Posterior vena cava (tissue), 2 donors: Measurements from ENCODE around the gene MED13L. TPM values are rescaled to one million over a fixed set of nuclear protein-coding genes. Genes with fewer than 3 reads are reported as not detected.

Experiments
- DNase-seq: peaks from one replicate; pipeline ENCODE4 v3.0.0-alpha.2; 2020; ENCODE audit warnings: low spot score
- intact Hi-C, 2 donors: fragments of 100-400 bp; cut with DNase I; formaldehyde crosslinking; loops; one replicate each; pipeline versions ENCODE4 v1.14.1 to v1.14.2; 2022 to 2023
- total RNA-seq, 2 donors: library from RNA; stranded (reverse); fragmentation: NEBNext Ultra II Directional; extraction: Animal tissue kit (Norgen Biotek cat#: 25700); gene quantifications; one replicate each; pipeline ENCODE4 v1.2.1, GENCODE V29; 2021
- donor health status: DM: yes; HTN: yes; CAD: no.
- donor health status: DM: yes; HTN: yes; CAD: no.

MED13L gene
- total RNA-seq, 2 donors from 2014 or later = 133 to 176 TPM

DNA sequence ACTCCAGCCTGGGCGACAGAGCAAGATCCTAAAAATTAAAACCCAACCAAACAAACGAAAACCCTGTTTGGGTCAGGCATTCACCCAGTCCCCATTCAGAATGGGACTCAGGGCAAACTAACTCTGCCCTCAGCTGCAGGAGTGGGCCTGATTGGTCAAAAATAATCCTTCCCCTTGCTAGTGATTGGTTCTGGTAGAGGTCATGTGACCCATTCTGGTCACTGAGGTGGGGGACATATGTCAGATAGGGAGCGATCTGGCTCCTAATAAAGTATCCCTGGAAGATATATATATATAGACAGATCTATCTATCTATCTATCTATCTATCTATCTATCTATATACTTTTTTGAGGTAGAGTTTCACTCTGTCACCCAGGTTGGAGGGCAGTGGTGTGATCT lies 29.5 kb upstream of the MED13L start:
- DNase-seq = no peak
- intact Hi-C loops = no loop called here

DNA sequence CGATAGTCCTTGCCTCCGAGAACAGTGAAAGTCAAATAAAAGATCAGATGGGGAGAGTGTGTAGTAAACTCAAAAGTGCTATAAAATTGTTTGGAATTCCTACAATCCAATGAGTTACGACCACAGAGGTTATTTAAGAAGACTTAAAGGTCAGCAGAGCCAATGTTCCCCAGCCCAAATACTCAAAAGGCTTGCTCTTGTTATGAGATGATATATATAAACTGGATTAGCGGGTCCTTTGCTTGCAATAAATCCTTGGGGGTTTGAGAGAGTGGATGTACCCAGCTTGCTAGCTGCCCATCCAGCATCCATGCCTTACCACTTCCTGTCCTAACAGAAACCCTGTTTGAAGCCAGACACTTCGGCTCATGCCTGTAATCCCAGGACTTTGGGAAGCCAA lies 29.0 kb upstream of the MED13L start:
- no peak for DNase-seq
- intact Hi-C loops = no loop called here

DNA sequence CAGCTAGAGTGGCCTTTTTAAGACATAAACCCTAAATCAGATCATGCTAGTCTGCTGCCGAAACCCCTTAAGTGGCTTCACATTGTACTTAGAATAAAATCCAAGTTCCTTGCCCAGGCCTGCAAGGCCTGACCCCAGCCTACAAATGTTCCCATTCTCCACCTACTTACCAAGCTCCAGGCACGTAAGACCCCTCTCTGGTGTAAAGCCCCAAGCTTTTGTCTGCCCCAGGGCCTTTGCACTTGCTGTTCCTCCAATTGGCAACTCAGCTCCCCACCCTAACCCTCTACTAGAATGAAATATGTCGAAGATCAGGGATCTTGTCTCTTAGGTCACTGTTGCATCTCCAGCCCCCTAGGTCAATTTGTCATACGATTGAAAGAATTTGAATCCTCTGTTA lies 27.1 kb upstream of the MED13L start:
- intact Hi-C loops = no loop called here
- DNase-seq = no peak

DNA sequence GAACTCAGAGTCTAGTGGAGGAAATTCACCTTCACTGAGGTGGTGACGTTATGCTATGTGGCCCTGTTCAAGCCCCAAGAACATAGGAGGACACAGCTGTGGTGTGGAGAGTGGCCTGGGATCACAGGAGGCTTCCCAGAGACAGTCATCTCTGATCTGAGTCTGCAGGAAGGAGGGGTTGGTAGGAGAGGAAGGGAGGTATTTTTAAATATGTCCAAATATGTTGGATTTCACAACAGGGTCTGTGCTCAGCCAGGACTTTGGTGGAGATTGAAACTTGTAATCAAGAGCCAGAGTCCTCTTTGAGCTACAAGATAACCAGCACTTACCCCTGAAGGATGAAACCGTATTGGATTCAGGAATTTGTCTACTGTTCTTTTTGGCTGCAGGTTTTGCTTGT lies 26.4 kb upstream of the MED13L start:
- no peak for DNase-seq
- intact Hi-C loops = no loop called here

- intact Hi-C loops = no loop called here
- no peak for DNase-seq
Observed at GRCh38 chr12:116303066-116303465, 25.6 kb upstream of the MED13L start.

DNA sequence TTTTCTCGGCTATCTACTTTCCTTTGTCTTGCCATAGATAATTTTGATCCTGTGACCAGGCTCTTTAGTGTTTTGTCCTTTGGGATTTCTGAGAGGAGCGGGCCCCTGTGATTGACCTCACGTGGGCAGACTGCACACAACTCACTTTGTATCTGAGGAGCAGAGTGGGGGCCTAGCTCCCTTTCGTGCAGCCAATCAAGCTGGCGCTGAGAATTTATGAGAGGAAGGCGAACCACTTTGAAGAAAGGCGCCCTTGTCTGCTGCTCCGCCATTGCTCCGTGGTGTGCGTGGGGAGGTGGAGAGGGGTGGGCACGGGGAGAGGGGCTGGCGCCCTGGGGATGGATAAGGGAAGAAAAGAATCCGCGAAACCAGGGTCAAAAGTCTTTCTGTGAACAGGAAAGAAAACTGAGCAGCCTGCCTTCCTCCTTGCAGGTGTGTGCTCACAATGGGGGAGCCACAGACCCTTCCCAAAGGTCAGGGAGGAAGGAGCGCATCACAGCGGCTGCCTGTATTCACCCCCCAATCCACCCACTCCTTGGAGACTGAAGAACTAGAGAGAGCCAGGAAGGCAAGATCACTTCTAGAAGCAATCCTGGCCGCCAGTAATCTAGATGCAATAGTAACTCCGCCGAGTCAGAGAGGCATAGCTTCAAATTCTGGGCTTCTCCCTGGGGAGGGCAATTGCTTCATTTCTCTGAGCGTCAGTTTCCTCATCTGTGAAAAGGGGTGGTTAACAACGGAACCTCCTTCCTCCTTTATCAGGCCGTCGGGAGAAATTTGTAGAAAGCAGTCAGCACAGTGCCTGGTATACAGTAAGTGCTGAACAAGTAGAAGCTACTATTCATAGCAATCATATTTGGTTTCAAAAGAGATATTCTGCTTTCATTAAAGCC lies 24.9 kb upstream of the MED13L start:
- DNase-seq = no peak
- intact Hi-C loops = no loop called here

- intact Hi-C loops = no loop called here
Observed at GRCh38 chr12:116301621-116302020, 24.1 kb upstream of the MED13L start.

DNA sequence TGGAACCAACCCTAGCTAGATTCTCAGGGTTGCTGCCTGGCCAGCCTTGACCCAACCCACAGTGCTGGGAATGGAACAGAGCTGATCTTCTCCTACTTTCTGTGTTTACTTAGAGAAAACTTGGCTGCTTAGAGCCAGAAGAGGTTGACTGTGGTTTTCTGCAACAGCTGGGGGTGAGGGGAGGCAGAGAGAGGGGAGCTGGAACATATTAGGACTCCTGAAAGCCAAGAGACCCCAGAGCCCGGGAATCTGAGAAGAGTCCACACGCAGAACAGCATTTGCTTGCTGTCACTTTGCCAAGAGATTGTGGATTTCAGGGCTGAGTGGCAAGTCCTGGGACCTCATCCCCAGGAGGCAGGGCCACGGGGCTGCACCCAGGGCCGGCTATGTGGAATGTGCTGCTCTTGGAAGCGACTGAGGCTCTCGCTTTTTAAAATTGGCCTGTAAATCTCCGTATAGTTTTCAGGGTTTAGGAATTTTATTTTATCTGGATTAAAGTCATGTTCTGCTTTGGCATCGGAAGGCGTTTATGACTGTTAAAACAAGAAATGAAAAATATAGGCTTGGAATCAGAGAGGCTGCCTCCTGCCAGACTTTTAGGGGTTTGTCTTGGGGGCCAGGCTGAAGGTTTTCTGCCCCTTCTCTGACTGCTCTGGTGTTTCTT lies 22.3 kb upstream of the MED13L start:
- DNase-seq = no peak
- intact Hi-C loops = loop anchor here in 1 of 2 donors (10.0 kb wide), 1 partner anchor 235 kb away; no protein-coding TSS in a partner anchor

More at GRCh38 chr12:116301621-116302020, 24.1 kb upstream of the MED13L start:
- no peak for DNase-seq

DNA sequence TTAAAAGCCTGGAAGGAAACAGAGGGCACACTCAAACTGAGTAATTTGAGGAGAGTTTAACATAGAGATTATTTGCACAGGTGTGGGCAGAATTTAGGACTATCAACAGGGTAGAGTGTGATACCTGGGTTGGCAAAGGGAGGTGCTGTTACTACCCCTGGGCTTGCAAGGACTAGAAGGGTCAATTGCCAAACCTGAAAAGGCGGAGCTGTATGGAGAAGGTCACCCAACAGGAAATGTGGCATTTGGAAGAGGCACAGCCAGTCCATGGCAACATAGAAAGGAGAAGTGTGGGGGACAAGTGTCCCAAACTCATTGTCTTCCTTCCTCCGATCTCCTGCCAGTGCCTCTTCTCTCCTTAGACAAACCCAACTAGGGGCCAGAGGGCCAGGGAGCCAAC lies 21.6 kb upstream of the MED13L start:
- intact Hi-C loops = loop anchor here in 1 of 2 donors (10.0 kb wide), 1 partner anchor 236 kb away; no protein-coding TSS in a partner anchor
- no peak for DNase-seq

DNA sequence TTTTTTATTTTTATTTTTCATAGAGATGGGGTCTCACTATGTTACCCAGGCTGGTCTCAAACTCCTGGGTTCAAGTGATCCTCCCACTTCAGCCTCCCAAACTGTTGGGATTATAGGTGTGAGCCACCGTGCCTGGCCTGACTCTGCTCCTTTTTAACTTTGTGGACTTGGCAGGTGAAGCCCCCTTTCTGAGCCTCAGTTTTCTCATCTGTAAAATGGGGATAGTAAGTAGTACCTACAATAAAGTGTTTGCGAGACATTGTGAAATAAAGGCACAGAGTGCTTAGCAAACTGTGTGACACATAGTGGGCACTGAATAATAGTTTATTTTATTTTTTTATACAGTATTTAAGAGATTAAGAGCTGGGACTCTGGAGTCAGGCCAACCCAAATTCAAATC lies 21.1 kb upstream of the MED13L start:
- intact Hi-C loops = loop anchor here in 1 of 2 donors (10.0 kb wide), 1 partner anchor 236 kb away; no protein-coding TSS in a partner anchor
- no peak for DNase-seq

GRCh38 chr12:116297224-116297834 lies 19.8 kb upstream of the MED13L start:
- intact Hi-C loops = loop anchor here in 1 of 2 donors (10.0 kb wide), 1 partner anchor 237 kb away; no protein-coding TSS in a partner anchor
- DNase-seq = no peak

DNA sequence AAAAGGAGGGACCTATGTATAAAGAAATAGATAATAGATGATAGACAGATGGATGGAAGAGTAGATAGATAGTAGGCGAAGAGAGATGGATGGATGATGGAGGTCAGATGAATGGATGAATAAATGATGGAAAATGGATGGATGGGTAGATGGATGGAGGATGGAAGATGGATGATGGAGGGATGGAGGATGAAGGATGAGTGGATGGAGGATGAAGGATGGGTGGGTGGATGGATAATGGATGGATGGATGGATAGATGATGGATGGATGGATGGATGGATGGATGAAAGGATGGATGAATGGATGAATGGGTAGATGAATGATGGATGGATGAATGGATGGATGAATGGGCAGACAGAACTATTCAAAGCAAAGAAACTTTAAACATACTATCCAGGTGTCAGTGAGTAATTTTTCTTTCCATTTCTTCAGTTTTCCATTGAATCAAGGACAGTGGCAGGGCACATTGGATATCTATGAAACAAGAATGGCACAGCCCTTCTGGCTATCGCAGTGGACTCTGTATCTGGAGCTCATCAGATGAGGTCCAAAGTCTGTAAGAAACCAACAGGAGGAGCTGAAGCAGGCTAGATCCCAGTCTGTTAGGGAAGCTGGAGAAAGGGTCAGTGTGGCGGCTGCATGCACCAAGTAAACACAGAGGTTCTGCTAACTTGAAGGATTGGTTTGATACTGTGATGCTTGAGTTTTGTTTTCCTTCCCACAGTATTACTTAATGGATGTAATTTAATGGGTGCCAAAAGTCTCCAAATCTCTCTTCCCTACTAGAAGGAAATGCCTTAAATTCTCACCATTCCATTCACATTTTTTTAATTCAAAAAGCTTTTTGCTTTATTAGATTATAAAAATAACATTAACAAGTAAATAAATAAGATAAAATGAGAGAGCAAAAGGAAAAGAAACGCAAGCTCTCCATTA lies 18.1 kb upstream of the MED13L start:
- intact Hi-C loops = loop anchor here in 1 of 2 donors (10.0 kb wide), 1 partner anchor 239 kb away; no protein-coding TSS in a partner anchor
- DNase-seq = no peak

GRCh38 chr12:116294454-116295165 lies 17.1 kb upstream of the MED13L start:
- intact Hi-C loops = loop anchor here in 1 of 2 donors (10.0 kb wide), 1 partner anchor 240 kb away; no protein-coding TSS in a partner anchor
- DNase-seq = no peak

DNA sequence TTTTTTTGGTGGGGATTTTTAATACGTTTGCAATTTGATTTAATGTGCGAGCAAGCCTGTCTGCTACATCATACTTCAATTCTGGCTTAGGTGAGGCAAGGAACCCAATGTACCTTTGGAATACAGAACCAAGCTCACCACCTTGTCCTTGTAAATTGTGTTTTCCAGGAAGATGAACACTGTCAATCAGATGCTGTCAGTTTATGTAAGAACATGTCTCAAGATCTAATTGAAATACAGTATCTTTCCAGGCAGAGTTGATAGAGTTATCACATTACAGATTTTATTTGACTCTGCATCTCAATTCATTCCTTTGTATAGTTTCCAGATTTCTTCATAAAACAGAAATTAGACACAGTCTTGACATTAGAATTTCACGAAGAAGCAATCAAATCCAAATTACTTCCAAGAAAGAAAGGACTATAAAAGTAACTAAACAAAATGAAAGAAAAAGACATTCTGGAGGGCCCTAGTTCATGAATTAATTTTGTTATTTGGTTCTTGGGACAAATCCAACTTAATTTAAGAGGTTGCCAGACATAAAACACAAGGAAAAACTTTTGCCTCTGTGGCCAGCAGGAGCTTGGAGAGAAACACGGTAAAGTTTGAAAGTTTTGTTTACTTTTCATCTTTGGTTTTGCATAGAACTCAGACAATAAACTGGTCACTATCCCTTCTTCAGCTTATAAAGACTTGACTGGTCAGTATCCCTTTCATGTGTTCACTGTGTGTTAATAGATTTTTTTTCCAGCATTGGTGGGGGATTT lies 16.4 kb upstream of the MED13L start:
- no peak for DNase-seq
- intact Hi-C loops = loop anchor here in 1 of 2 donors (10.0 kb wide), 1 partner anchor 241 kb away; no protein-coding TSS in a partner anchor

- intact Hi-C loops = loop anchor here in 1 of 2 donors (10.0 kb wide), 1 partner anchor 244 kb away; no protein-coding TSS in a partner anchor
- DNase-seq = no peak
Observed at GRCh38 chr12:116291218-116291617, 13.7 kb upstream of the MED13L start.

GRCh38 chr12:116288735-116289134 lies 11.2 kb upstream of the MED13L start:
- intact Hi-C loops = loop anchor here in 1 of 2 donors (10.0 kb wide), 1 partner anchor 316 kb away; no protein-coding TSS in a partner anchor

DNA sequence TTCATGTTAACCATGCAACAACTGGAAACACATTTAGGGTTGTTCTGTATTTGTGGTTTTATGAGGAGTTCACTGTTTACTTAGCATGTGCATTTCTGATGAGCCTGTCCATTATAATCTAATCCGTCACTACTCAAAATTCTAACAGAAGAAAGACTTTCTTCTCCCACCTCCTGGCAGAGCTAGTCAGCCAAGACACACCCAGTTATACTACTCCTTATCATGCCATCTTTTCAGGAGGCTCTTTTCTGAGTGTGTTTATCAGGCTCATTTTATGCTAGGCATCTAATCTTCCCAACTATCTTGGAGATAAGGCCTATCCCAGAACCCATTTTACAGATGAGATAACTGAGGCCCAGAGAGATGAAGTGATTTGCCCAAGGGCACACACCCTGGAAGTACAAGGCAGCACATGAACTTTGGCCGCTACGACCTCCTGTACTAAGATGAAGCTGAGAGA lies 10.4 kb upstream of the MED13L start:
- intact Hi-C loops = loop anchor here in 1 of 2 donors (10.0 kb wide), 1 partner anchor 317 kb away; no protein-coding TSS in a partner anchor
- DNase-seq = no peak

More at GRCh38 chr12:116288735-116289134, 11.2 kb upstream of the MED13L start:
- DNase-seq = no peak
